HG03558 (cell line): ENCODE measurements around the gene FAM234B.
"Not testable (repeated sequence)": the region's sequence is repeated elsewhere in the genome, so short reads cannot be mapped to it uniquely, and the experiment has no call there.

Experiments
- ATAC-seq: cut with Tn5 transposase; IDR thresholded peaks from one replicate; pipeline ENCODE4 v1.9.1; 2021; ENCODE audit warnings: moderate number of reproducible peaks; ENCODE audit not compliant: unreplicated experiment; ENCODE audit errors: extremely low read depth

FAM234B gene

GRCh38 chr12:13052421-13052820 is 8.2 kb downstream of the FAM234B start:
- ATAC-seq = no peak

GRCh38 chr12:13053617-13054016 is 9.4 kb downstream of the FAM234B start:
- ATAC-seq = not testable (repeated sequence)

DNA sequence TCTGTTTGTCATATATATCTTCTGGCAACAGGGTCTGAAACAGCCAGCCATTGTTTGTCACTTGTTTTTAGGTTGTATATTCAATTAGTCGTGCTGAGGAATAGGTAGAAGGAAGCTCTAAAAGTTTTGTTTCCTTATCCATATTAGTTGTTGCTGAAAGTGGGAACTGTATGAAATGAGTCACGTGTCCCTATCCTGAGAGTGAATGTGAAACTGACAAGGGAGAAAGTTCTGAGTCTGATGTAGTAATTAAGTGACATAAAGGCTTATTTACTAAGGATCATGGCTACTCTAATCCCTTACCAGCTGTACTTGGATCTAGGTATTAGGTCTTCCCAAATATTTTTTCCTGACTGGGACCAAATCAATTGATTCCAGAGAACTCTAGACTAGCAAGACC is 16.4 kb downstream of the FAM234B start:
- ATAC-seq = no peak

GRCh38 chr12:13061377-13061776 is 17.2 kb downstream of the FAM234B start:
- no peak for ATAC-seq

DNA sequence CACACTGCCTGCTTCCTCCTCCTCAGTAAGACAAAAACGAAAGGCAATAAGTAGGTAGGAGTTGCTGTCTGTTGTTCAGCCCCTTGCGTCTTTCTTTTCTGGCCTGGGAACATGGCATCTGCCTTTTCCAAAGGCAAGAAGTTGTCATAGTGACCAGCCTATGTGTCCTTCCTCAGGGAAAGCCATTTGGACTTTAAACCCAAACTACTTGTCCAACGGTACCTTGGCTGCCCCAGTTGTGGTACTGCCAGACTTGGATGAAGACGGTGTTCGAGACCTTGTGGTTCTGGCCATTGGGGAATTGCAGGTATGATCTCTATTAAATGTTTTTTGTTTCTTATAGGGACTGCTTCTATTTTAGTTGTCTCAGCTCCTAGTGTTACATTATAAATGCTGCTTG is 18.5 kb downstream of the FAM234B start:
- ATAC-seq = no peak

- ATAC-seq = no peak
Observed at GRCh38 chr12:13066014-13066413, 21.8 kb downstream of the FAM234B start.

GRCh38 chr12:13066459-13066858 is 22.3 kb downstream of the FAM234B start:
- ATAC-seq = no peak

DNA sequence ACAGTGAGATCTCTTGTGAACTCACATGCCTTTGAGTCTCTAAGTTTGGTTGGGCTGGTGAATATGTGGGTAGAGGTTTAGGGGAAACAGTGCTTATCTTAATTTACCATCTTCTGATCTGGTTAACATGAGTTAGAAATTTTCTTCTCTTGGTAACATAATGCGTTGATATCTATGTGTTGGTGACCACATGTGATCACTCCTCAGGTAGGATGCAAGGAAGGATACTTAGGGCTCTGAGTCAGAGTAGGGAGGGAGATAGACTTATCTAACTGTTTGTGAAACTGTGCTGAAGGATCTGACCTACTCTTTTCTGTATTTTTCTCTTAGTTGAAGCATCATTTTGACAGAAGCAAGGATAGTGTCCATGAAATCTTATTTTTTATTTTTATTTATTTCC is 23.1 kb downstream of the FAM234B start:
- ATAC-seq = no peak

- no peak for ATAC-seq
Observed at GRCh38 chr12:13069380-13069779, 25.2 kb downstream of the FAM234B start.

DNA sequence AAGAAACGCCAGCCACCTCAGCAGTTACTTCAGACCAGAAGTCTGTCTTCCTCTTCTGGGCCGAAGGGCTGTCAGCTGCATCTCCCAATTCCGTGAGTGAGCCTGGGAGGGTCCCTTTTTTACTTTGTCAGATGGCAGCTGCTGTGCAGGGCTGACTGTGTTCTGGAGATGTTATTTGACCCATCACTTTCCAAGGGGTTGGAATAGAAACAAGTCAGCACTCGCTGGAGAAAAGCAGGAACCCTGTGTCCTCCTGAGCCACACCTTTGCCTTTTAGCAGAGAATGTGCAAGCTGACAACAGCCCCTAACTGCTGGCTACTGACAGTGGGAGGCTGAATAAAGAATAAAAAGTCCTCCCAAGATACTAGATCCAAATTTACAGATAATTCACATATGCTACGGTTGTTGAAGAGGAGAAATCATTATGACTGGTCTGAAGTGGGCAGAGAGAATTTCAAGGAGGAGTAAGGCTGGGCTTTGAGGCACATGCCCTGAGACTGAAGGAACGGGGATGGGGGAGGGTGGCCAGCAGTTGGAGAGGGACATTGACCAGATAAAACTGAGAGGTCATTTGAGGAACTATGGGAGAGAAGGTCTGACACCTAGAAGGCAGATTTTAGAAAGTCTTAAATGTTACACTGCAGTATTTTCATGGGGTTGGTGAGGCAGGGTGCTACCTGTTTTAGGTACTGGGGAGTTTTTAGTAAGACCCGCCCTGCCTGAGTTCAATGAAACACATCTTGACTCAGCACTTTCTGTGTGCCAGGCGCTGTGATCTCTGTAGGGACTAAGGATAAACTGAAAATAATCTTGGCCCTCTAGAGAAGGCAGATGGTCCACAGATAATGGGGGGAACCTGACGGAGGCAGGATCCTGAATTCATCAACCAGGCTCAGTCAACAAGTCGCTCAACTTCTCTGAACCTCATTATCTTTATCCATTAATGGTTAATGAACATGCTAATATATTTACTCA is 27.4 kb downstream of the FAM234B start:
- ATAC-seq = no peak

DNA sequence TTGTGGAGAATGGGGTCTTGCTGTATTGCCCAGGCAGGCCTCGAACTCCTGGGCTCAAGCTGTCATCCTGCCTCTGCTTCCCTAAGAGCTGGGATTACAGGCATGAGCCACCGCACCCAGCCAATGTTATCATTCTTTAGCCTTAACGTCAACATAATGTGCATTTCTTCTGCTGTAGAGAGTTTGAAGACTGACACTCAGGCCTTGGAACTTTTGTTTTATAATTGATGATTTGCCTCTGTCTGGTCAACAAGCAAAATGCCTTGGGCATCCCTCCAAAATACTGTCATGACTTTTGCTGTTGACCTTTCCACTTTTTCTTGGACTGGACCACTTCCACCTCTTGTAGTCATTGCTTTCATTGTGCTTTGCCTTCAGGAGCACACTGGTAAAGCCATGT is 29.0 kb downstream of the FAM234B start:
- ATAC-seq = no peak

DNA sequence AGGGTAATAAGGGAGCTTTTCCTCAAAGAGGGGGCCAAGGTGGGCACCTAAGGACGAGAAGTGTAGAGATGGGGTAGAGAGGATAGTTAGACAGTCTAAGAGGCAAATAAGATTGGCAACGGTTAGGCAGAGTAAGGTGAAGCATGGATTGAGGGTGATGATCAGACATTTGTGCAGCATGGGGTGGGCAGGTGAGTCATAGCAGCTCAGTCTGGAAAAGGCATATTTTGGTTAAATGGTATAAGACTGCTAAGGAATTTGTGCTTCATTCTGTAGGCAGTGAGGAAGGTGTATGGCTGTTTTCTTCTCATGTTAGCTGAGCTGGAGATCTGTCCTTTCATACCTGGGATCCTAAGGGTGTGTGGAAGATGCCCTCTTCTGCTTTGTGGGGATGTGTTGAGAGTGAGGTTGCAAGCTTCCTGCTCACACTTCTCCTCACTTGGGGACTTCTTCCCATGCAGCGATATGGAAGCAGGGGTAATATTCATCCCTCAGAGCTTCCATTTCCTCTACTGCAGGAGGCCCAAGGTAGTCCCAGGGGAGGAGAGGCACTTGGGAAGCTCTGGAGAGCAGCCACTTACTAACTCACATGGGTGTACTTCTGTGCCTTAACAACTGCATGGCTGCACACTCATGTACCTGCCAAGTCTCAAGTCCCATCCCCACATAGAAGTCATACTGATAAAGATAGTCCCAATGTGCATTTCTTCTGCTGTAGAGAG is 30.4 kb downstream of the FAM234B start:
- ATAC-seq = no peak

DNA sequence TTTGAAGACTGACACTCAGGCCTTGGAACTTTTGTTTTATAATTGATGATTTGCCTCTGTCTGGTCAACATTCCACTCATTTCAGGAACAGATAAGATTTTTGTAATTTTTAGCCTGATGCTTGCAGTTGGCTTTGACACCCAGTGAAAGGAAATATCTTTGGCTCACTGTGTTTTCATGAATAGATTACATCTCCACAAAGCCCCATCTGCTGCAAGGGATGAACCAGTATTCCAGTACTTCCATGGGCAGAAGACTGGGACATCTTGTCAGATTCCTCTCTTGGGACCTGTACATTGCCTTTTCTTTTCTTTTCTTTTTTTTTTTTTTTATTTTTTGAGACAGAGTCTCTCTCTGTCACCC is 30.9 kb downstream of the FAM234B start:
- ATAC-seq = no peak

GRCh38 chr12:13075786-13076570 is 31.8 kb downstream of the FAM234B start:
- no peak for ATAC-seq

DNA sequence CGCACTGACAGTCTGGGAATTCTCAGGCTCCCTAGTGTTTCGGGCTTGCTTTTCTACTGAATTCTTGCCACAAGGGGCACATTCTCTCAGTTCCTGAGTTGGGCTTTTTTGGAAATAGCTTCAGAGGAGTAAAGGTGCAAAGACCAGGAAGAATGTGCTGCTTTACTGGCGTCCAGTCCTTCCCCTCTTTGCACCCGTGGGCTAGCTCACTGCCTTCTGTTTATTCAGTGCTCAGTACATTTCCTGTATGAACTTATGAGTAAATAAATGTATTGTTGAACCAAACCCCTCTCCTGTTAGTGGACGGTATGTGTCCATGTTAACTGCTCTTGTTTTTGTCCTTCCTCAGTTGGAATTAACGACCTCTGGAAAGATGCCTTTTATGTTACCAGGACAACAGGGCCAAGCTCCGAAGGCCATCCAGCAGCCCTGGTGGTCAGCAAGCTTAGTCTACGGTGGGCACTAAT is 35.3 kb downstream of the FAM234B start:
- no peak for ATAC-seq

DNA sequence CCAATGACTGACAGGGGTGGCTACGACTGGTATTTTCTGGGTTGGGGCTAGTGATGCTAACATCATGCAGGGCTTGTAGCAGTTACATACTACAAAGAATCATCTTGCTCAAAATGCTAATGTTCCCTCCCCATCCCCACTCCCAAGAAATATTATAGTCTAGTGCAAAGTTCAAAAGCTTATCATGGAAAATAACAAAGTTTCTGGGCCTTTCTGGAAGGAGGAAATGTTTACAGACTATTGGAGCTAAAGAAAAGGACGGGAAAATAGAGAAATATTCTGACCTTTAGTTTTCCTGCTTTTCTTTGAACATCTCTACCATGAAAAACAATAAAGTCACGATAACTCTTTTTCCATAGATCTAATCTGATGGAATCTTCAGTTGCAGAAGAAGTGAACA is 36.1 kb downstream of the FAM234B start:
- no peak for ATAC-seq

GRCh38 chr12:13082861-13083260 is 38.7 kb downstream of the FAM234B start:
- no peak for ATAC-seq

- not testable (repeated sequence) for ATAC-seq
Observed at GRCh38 chr12:13083638-13084037, 39.5 kb downstream of the FAM234B start.

DNA sequence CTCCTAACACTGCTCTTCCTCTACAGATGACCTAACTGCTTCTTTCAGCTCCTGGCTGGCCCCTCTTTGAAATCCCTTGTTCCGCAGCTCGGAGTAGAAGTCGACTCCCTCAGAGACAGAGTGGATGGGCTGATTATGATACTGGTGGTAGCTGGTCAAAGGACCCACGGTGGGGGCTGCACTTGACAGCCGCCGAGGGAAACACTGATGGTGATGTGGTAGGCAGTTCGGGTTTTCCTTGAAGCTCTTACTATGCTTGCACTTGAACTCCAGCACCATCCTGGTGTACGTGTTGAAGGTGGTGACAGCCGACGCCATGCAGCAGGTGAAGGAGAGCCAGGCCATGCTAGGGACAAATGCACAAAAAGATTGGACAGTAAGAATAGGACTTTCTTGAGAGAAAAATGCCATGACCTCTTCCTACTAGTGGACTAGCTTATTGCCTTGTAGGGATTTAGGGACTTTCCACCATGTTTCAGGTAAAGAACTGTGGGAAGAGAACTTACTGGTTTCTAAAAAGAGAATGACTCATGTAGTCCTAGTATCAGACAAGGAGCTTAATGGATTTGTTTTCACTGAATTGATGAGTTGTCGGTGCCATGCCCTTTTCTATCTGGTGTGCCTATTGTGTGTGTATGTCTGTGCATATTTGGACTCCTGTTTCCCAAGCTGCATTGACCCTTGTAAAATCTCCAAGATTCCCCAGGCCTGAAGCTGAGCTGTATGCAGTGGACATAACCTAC is 40.9 kb downstream of the FAM234B start:
- no peak for ATAC-seq
